Activated naive CD4-positive, alpha-beta T cell treated with anti-CD3 and anti-CD28 coated beads, Interleukin-2, amount 50 U/mL, for 72 hours (primary cell): ENCODE data around the gene RAP1GAP2. TPM values are rescaled to one million over a fixed set of nuclear protein-coding genes. Genes with fewer than 3 reads are reported as not detected.

Experiments used
- ATAC-seq, 2 donors: fragments of 150-1000 bp; cut with Tn5 transposase; 2 replicates each; pipeline ENCODE4 v1.10.0; 2021; ENCODE audit warnings: mild to moderate bottlenecking in 2 of 2, moderate library complexity in 2 of 2
- DNase-seq, 2 donors: peaks; one replicate each; pipeline ENCODE4 v3.0.0; 2021 to 2022; ENCODE audit warnings: low spot score in 2 of 2
- H3K27ac Mint-ChIP-seq, 2 donors: one replicate each; pipeline ENCODE4 v1.8.0; 2022; ENCODE audit warnings: mild to moderate bottlenecking in 2 of 2, mixed read lengths in 2 of 2
- H3K36me3 Mint-ChIP-seq, 2 donors: one replicate each; pipeline ENCODE4 v1.8.0; 2022; ENCODE audit warnings: mixed read lengths in 2 of 2
- H3K9me3 Mint-ChIP-seq, 2 donors: one replicate each; pipeline ENCODE4 v1.8.0; 2022; ENCODE audit warnings: mixed read lengths in 2 of 2
- total RNA-seq, 2 donors: library from RNA; stranded (reverse); gene quantifications; one replicate each; pipeline ENCODE4 v1.2.3, GENCODE V29; 2022

Gene RAP1GAP2
- total RNA-seq, 2 donors from 2014 or later = 0.29 to 0.50 TPM

DNA sequence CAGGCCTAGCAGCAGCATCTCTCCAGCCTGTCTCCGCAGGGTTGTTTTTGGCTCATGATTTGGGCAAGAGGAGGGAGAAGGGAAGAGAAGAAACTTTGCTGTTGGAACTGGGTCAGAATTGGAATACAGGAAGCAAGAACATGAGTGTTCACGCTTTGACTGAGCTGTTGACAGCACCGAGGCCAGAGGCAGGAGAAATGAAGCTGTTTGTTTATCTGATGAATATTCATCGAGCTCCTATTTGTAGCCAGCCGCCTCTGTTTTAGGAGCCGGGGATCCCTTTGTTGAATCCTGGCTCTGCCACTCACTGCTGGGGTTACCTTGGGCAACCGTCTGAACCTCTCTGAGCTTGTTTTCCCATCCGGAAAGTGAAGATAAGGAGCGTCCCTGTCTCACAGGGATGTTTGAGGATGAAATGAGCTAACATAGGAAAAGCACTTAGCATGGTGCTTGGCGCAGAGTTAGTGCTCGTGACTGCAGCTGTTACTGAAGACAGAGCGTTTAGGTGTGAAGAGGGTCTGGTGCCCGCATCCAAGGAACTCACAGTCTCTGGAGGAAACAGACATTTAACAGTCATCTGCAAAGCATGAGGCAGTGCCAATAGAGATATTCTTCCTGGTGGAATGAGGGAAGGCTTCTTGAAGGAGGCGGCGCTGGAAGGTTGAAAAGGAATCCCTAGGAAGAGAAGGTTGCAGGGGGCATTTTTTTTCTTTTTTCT is 29.2 kb downstream of the RAP1GAP2 start:
- Mint-ChIP-seq H3K27ac (no peak overlapping the region), H3K36me3 (no peaks in the 10 kb centered on the region), H3K9me3 (no peaks in the 10 kb centered on the region)
- ATAC-seq (no peak), DNase-seq (no peak)

DNA sequence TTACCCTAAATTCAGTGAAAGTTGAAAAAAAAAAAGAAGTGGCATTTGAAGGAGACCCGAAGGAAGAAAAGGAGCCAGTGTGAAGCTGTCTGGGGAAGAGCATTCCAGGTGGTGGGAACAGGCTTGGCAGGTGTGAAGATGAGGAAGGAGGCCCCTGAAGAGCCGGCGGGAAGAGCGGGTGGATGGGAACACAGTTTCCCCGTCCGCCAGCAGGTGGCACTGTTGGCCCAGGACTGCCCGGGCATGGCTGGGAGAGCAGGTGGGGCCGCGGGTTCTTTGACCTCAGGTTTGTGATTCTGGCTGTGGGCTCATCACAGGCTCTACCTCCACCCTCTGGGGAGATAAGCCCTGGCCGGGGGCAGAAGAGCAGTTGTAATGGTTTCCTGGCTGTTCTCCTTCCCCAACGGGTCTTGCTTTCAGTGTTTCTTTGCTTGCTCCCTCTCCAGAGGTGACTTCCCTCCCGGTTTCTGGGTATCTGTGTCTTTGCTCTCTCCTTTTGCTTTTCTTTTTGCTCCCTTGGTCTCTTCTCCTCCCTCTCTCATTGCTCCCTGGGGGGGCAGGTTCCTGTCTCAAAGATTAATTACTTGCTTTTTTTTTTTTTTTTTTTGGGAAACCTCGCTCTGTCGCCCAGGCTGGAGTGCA is 32.3 kb downstream of the RAP1GAP2 start:
- Mint-ChIP-seq H3K27ac (no peak overlapping the region), H3K36me3 (no peaks in the 10 kb centered on the region), H3K9me3 (no peaks in the 10 kb centered on the region)
- peak; percentile 90 to 97 for ATAC-seq
- peak; percentile 72 to 89 for DNase-seq

DNA sequence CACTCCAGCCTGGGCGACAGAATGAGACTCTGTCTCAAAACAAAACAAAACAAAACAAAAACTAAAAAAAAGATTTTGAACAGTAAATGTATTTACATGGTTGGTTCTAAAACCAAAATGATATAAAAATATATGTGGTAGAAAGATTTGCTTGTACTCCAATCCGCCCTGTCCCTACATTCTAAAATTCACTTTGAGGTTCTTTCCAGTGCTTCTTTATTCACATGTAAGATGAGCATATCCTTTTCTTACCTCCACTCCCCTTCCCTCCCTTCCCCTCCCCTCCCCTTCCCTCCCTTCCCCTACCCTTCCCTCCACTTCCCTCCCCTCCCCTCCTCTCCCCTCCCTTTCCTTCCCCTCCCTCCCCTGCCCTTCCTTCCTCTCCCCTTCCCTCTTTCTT is 34.4 kb downstream of the RAP1GAP2 start:
- H3K9me3 Mint-ChIP-seq = no peaks in the 10 kb centered on the region
- DNase-seq = no peak
- H3K27ac Mint-ChIP-seq = no peak overlapping the region
- no peaks in the 10 kb centered on the region for H3K36me3 Mint-ChIP-seq
- no peak for ATAC-seq

DNA sequence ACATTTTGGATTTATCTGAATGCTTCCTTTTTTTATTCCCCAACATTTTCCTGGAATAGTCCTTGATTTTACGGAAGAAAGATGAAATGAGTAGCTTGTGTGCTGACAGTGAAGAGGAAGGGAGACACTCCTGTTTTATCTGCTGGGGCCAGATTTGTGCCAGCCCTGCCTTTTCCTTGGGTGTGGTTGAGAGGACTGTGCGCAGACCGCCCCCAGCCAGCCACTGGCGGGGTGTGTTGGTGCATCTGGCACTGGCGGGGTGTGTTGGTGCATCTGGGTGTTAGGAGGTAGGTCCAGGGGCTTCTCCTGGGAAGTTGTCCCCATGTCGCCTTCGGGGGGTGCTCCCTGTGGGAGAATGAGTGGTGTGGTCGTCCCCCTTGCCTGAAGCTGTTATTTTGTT is 39.5 kb downstream of the RAP1GAP2 start:
- DNase-seq (no peak), ATAC-seq (no peak)
- Mint-ChIP-seq H3K9me3 (no peaks in the 10 kb centered on the region), H3K27ac (no peak overlapping the region), H3K36me3 (no peaks in the 10 kb centered on the region)

DNA sequence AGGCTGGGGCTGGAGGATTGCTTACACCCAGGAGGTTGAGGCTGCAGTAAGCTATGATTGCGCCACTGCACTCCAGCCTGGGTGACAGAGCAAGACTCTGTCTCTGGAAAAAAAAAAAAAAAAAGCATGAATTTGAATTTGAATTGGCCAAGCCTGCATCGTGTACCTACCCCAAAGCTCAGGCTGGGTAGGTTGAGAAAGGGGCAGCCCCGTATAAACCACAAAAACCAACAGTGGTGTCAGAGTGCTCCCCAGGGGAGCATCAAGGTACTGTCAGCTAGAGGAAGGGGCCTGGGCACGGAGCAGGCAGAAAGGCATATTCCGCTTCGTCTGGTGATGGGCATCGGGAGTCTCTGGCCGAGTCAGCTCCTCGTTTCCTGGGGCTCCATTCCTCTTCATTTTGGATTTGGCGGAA is 40.9 kb downstream of the RAP1GAP2 start:
- no peak overlapping the region for H3K27ac Mint-ChIP-seq
- peak; percentile 98 to 100 for ATAC-seq
- peak; percentile 37 to 68 for DNase-seq
- no peaks in the 10 kb centered on the region for H3K36me3 Mint-ChIP-seq
- H3K9me3 Mint-ChIP-seq = no peaks in the 10 kb centered on the region

DNA sequence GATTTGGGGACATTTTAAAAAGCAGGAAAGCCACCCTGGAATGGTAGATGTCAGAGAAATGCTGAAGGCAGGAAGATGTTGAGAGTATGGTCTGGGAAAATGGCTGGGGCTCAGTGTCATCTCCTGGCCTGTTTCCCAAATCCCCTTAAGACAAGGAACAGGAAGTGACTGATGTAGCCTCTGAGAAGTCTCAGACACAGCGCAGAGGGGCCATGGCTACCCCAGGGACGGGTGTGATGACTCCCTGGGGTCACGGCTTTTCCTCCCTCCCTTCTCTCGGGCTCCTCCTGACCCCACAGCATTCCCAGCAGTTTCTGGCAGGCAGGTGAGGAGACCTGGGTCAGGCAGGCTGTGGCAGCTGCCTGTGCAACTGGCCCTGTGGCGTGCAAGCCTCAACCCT is 45.4 kb downstream of the RAP1GAP2 start:
- Mint-ChIP-seq H3K27ac (no peak overlapping the region), H3K9me3 (no peaks in the 10 kb centered on the region)

DNA sequence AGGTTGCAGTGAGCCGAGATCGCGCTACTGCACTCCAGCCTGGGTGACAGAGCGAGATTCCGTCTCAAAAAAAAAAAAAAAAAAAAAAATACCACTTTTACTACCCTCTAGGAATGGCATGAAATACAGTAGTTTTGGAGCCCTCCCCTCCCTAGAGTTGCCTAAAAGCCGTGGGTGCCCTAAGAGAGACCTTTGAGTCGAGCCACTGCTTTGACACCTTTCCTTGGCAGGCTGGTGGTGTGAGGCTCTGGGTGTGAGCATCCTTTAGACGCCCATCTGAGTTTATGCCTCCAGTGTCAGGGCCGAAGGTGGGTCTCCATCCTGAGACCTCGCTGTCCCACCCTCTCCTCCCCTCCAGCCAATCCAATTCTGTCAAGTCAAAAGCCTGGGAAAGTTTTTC is 46.2 kb downstream of the RAP1GAP2 start:
- ATAC-seq (no peak), DNase-seq (no peak)
- H3K27ac Mint-ChIP-seq = no peak overlapping the region
- H3K36me3 Mint-ChIP-seq = no peaks in the 10 kb centered on the region
- no peaks in the 10 kb centered on the region for H3K9me3 Mint-ChIP-seq

More for the DNA sequence above, 45.4 kb downstream of the RAP1GAP2 start:
- no peaks in the 10 kb centered on the region for H3K36me3 Mint-ChIP-seq
- ATAC-seq (no peak), DNase-seq (no peak)

DNA sequence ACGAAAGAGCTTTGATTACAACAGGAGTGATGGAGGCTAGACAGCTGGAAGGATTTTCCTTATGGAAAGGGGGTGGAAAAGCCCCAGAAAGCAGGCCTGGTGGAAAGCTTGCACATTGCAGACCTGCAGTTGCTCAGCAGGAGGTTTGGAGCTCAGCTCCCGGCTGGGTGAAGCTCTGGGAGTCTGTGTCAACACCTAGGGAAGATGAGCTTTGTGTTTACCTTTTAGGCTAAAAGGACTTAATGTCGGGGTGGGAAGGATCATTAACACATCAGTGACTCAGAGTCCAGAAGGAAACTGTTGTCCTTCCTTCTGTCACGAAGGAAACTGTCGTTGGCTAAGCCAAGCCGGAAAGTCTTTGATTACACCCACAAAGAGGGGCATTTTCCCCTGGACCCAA is 48.2 kb downstream of the RAP1GAP2 start:
- DNase-seq (no peak), ATAC-seq (no peak)
- Mint-ChIP-seq H3K9me3 (no peaks in the 10 kb centered on the region), H3K36me3 (no peaks in the 10 kb centered on the region), H3K27ac (no peak overlapping the region)

DNA sequence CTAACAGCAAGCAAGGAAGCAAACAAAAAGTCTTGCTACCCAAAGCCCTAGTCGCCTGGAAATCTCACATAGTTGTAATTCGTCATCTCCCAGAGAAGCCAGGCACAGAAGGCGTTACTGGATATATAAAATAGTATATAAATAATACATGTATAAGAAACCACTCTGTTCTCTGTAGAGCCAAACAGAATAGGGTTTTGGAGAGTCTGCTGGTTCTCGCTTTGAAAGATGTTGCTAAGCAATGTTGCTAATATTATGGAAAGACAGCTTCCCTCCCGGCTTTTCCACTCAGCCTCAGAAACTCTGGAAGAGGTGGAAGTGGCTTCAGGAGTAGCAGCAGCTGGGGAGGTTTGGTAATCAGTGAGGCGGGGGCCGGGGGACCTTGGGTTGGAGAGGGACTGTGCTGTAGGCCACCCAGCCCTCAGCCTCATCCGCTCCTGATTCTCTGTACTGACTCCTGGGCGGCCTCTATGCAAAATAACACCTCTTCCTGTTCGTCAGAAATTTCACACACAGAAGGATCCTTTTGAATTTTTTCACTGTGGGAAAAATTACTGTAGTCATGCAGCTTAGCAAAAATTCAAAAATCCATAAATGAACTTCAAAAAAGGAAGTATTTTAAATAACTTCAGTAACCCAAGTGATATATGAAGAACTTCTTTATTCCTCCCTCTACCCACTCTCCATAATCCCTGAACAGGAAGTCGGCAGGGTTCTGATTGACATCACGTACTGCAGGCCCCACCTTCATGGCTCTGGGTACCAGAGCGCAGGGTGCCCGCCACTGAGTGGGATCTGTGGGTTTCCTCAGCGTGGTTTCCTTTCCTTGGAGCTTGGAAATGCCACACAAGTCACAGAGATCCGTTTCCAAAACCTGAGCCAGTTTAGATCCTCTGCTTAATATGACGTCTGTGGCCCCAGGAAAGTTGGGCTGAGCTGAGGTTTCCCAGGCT is 51.4 kb downstream of the RAP1GAP2 start:
- H3K36me3 Mint-ChIP-seq = no peaks in the 10 kb centered on the region
- ATAC-seq = peak in 1 of 2 donors; percentile 11
- no peak for DNase-seq
- no peaks in the 10 kb centered on the region for H3K9me3 Mint-ChIP-seq
- no peak overlapping the region for H3K27ac Mint-ChIP-seq

DNA sequence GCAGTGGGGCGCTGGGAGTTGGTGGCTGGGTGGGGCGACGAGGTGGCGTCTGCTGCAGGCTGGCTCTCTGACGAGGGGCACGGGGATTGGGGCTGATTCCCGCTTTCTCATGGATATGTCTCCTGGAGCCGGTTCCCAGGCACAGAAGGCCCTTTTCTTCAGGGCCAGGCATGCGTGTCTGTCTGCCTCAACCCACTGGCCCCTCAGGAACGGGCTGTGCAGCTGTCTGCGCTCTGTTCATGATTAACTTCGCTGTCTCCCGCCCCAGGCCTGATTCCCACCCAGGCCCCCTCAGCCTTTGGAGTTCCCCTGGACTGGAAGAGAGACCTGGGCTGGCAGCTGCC is 53.1 kb downstream of the RAP1GAP2 start:
- H3K9me3 Mint-ChIP-seq = no peaks in the 10 kb centered on the region
- no peak for ATAC-seq
- no peak overlapping the region for H3K27ac Mint-ChIP-seq
- no peak for DNase-seq
- H3K36me3 Mint-ChIP-seq = no peaks in the 10 kb centered on the region

DNA sequence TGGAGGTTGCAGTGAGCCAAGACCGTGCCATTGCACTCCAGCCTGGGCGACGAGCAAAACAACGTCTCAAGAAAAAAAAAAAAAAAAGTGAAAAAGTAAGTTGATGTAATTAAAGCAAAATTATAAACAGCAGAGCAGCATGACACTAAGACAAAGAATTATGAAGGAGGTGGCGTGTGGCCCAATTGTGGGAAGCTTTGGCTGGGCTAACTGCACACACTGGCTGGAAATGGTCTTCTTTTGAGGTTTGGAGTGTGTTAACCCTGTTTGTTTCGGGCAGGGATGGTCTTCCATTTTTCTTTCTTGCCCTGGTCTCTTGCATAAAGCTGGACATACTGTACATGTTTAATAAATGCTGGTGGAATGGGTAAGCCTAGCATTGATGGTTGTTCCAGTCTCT is 54.8 kb downstream of the RAP1GAP2 start:
- Mint-ChIP-seq H3K9me3 (no peaks in the 10 kb centered on the region), H3K27ac (no peak overlapping the region), H3K36me3 (no peaks in the 10 kb centered on the region)
- ATAC-seq (no peak), DNase-seq (no peak)

DNA sequence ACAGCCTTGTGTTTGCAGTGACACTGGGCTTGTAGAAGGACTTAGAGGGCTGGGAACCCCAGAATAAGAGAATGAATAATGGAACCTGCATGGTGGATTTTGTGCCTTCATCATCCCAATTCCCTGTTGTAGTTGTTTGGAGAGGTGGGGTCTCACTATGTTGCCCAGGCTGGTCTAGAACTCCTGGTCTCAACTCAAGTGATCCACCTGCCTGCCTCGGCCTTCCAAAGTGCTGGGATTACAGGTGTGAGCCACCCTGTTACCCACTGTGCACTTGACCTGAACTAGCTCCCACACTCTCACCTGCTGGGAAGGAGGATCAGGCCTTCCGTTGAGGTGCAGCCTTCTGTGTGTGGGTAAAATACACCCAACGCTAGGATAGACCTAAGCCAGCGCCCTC is 55.4 kb downstream of the RAP1GAP2 start:
- Mint-ChIP-seq H3K27ac (no peak overlapping the region), H3K36me3 (no peaks in the 10 kb centered on the region), H3K9me3 (no peaks in the 10 kb centered on the region)
- no peak for DNase-seq
- no peak for ATAC-seq

DNA sequence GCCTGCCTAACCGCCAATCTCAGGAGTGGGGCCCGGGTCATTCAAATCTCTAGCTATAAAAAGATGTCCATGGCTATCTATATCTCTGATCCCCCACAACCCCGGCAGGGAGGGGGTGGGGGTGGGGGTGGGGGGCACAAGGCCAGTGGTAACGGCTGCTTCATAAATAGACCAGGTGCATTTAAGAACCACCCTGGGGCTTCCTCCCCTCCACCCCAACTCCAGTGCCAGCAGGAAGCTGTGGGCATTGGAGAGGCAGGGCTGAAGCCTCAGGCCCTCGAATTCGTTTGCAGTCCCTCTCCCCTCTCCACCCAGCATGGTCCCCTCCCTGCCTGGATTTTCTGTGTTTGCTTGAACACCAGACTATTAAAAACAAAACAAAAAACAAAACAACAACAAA is 56.0 kb downstream of the RAP1GAP2 start:
- no peak overlapping the region for H3K27ac Mint-ChIP-seq
- DNase-seq = no peak
- no peak for ATAC-seq
- H3K9me3 Mint-ChIP-seq = no peaks in the 10 kb centered on the region
- H3K36me3 Mint-ChIP-seq = no peaks in the 10 kb centered on the region

DNA sequence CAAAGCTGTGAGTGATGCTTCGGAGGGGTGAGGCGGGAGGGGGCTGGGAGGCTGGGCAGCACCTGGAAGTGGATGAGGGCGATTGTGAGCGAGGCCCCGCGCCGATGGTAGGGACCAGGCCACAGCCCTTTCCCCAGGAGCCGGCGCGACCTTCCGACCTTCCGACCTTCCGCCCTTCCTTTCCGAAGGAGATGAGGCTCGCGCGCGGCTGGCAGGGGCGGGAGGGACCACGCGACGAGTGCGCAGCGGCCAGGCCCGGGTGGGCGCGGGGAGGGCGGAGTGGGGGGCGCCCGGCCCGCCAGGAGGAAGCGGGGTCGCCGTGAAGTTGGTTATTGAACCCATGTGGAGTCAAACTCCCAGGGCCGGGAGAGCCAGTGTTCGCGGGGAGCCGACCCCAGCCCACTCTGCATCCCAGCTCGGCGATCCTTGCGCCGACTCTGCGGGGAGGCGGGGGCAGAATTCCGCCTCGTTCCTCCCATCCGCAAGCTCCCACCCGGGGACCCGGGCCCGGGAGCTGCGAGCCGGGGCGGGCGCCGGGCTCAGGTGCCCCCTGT is 56.6 kb downstream of the RAP1GAP2 start:
- DNase-seq (no peak), ATAC-seq (no peak)
- Mint-ChIP-seq H3K36me3 (no peaks in the 10 kb centered on the region), H3K9me3 (no peaks in the 10 kb centered on the region), H3K27ac (no peak overlapping the region)

DNA sequence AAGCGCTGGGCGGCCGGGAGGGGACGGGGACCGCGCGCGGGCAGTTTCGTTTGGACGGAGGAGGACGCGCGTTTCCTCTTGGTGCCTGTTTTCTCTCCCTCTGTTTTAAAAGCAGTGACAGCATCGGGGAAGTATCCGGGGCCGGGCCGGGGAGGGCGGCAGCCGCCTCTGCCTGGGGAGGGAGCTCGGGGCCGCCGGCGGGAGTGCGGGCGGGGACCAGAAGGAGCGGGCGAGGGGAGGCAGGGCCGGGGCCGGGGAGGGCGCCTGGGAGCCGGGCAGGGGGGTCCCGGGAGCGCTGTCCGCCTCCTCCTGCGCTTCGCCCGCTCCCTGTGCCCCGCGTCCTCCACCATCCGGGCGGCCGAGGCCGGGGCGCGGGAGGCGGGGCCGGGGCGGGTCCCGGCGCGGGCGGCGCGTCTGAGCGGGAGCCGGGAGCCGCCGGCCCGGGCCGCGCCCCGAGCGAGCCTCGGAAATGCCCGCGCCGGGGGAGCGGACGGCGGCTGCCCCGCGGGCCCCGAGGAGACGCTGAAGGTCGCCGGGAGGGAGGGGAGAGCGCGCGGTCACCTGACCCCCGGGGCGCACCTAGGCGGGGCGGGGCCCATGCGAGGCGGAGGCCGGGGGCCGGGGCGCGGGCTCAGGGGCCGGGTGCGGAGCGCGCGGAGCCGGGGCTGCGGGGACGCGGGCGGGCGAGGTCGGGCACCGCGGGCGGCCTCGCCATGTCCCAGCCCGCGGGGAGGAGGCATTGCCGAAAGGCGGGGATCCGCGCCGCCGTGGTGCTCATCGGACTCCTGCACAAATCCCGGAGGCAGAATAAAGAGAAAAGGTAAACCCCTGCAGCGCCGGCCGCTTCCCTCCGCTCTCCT is 57.3 kb downstream of the RAP1GAP2 start:
- no peaks in the 10 kb centered on the region for H3K36me3 Mint-ChIP-seq
- no peaks in the 10 kb centered on the region for H3K9me3 Mint-ChIP-seq
- no peak overlapping the region for H3K27ac Mint-ChIP-seq
- peak in 1 of 2 donors; percentile 30 for DNase-seq
- peak; percentile 37 to 62 for ATAC-seq
